Effector memory CD4-positive, alpha-beta T cell (primary cell): Measurements from ENCODE around the gene PRKCB.

Source experiments
- DNase-seq, 3 donors: peaks; one replicate each; pipeline ENCODE4 v3.0.0-alpha.2; 2020
- H3K27ac ChIP-seq: 2 replicates; pipeline ENCODE4 v1.7.0; 2013; ENCODE audit warnings: mild to moderate bottlenecking, low read length, moderate library complexity; ENCODE audit not compliant: insufficient read depth, poor library complexity, severe bottlenecking
- H3K27me3 ChIP-seq: replicated peaks from 2 replicates; pipeline ENCODE4 v1.7.0; 2013; ENCODE audit warnings: mild to moderate bottlenecking, low read length; ENCODE audit not compliant: insufficient read depth, control insufficient read depth, poor library complexity, severe bottlenecking
- H3K36me3 ChIP-seq: 2 replicates; pipeline ENCODE4 v1.7.0; 2013; ENCODE audit warnings: mild to moderate bottlenecking, low read length, moderate library complexity; ENCODE audit not compliant: control insufficient read depth, insufficient read depth
- H3K4me1 ChIP-seq: 2 replicates; pipeline ENCODE4 v1.7.0; 2013; ENCODE audit warnings: low read length, mild to moderate bottlenecking; ENCODE audit not compliant: control insufficient read depth, insufficient read depth, poor library complexity, severe bottlenecking
- H3K4me3 ChIP-seq: 2 replicates; pipeline ENCODE4 v1.7.0; 2013; ENCODE audit warnings: low read length, low read depth, mild to moderate bottlenecking; ENCODE audit not compliant: insufficient read depth, poor library complexity, severe bottlenecking
- H3K9me3 ChIP-seq: 2 replicates; pipeline ENCODE4 v1.7.0; 2013; ENCODE audit warnings: mild to moderate bottlenecking, low read length, moderate library complexity; ENCODE audit not compliant: control insufficient read depth

The PRKCB gene

GRCh38 chr16:23994615-23995014, 158.8 kb downstream of the PRKCB start:
- peaks cover 2% of the 10 kb centered on the region for H3K36me3 ChIP-seq
- H3K9me3 ChIP-seq, result no peaks in the 10 kb centered on the region
- H3K4me1 ChIP-seq, result no peaks in the 10 kb centered on the region
- no peak overlapping the region for H3K27ac ChIP-seq
- no peak overlapping the region for H3K4me3 ChIP-seq
- no peak for DNase-seq
- H3K27me3 ChIP-seq, result no peaks in the 10 kb centered on the region

- no peak overlapping the region for H3K27ac ChIP-seq
- H3K4me1 ChIP-seq, result no peaks in the 10 kb centered on the region
- H3K36me3 ChIP-seq, result no peaks in the 10 kb centered on the region
- no peak for DNase-seq
- no peaks in the 10 kb centered on the region for H3K27me3 ChIP-seq
- no peaks in the 10 kb centered on the region for H3K9me3 ChIP-seq
- H3K4me3 ChIP-seq, result no peak overlapping the region
Measured at GRCh38 chr16:23996258-23996955, 160.6 kb downstream of the PRKCB start.

GRCh38 chr16:23998771-23999170, 163.0 kb downstream of the PRKCB start:
- no peaks in the 10 kb centered on the region for H3K9me3 ChIP-seq
- no peaks in the 10 kb centered on the region for H3K27me3 ChIP-seq
- no peak overlapping the region for H3K4me3 ChIP-seq
- H3K36me3 ChIP-seq, result no peaks in the 10 kb centered on the region
- no peaks in the 10 kb centered on the region for H3K4me1 ChIP-seq
- no peak for DNase-seq
- H3K27ac ChIP-seq, result no peak overlapping the region

- DNase-seq, result no peak
- Histone ChIP-seq H3K27me3 (no peaks in the 10 kb centered on the region), H3K36me3 (no peaks in the 10 kb centered on the region), H3K27ac (no peak overlapping the region), H3K4me1 (no peaks in the 10 kb centered on the region), H3K4me3 (no peak overlapping the region), H3K9me3 (no peaks in the 10 kb centered on the region)
Measured at GRCh38 chr16:23999663-24000062, 163.9 kb downstream of the PRKCB start.

GRCh38 chr16:24001710-24002109, 165.9 kb downstream of the PRKCB start:
- no peak overlapping the region for H3K4me3 ChIP-seq
- DNase-seq, result no peak
- no peak overlapping the region for H3K27ac ChIP-seq
- no peaks in the 10 kb centered on the region for H3K36me3 ChIP-seq
- no peaks in the 10 kb centered on the region for H3K27me3 ChIP-seq
- H3K9me3 ChIP-seq, result no peaks in the 10 kb centered on the region
- no peaks in the 10 kb centered on the region for H3K4me1 ChIP-seq

GRCh38 chr16:24002619-24003018, 166.8 kb downstream of the PRKCB start:
- no peak for DNase-seq
- H3K4me1 ChIP-seq, result no peaks in the 10 kb centered on the region
- no peak overlapping the region for H3K4me3 ChIP-seq
- H3K36me3 ChIP-seq, result no peaks in the 10 kb centered on the region
- H3K9me3 ChIP-seq, result no peaks in the 10 kb centered on the region
- no peak overlapping the region for H3K27ac ChIP-seq
- no peaks in the 10 kb centered on the region for H3K27me3 ChIP-seq

GRCh38 chr16:24005577-24005976, 169.8 kb downstream of the PRKCB start:
- peaks cover 7% of the 10 kb centered on the region for H3K4me1 ChIP-seq
- H3K36me3 ChIP-seq, result no peaks in the 10 kb centered on the region
- no peaks in the 10 kb centered on the region for H3K9me3 ChIP-seq
- no peak overlapping the region for H3K4me3 ChIP-seq
- no peak for DNase-seq
- no peaks in the 10 kb centered on the region for H3K27me3 ChIP-seq
- H3K27ac ChIP-seq, result no peak overlapping the region

GRCh38 chr16:24007391-24007790, 171.6 kb downstream of the PRKCB start:
- Histone ChIP-seq H3K9me3 (no peaks in the 10 kb centered on the region), H3K27me3 (no peaks in the 10 kb centered on the region), H3K36me3 (no peaks in the 10 kb centered on the region), H3K4me1 (peaks cover 7% of the 10 kb centered on the region), H3K27ac (no peak overlapping the region), H3K4me3 (no peak overlapping the region)
- DNase-seq, result no peak

GRCh38 chr16:24007934-24008333, 172.2 kb downstream of the PRKCB start:
- Histone ChIP-seq H3K9me3 (no peaks in the 10 kb centered on the region), H3K4me3 (no peak overlapping the region)
- no peak for DNase-seq

GRCh38 chr16:24009098-24009497, 173.3 kb downstream of the PRKCB start:
- no peak overlapping the region for H3K27ac ChIP-seq
- H3K27me3 ChIP-seq, result no peaks in the 10 kb centered on the region
- H3K4me3 ChIP-seq, result no peak overlapping the region
- H3K9me3 ChIP-seq, result no peaks in the 10 kb centered on the region
- peaks cover 15% of the 10 kb centered on the region for H3K4me1 ChIP-seq
- no peak for DNase-seq
- no peaks in the 10 kb centered on the region for H3K36me3 ChIP-seq

More at GRCh38 chr16:24007934-24008333, 172.2 kb downstream of the PRKCB start:
- Histone ChIP-seq H3K27me3 (no peaks in the 10 kb centered on the region), H3K27ac (no peak overlapping the region), H3K4me1 (peaks cover 7% of the 10 kb centered on the region), H3K36me3 (no peaks in the 10 kb centered on the region)
